GM21576 (cell line): ENCODE results near the gene CRYBA4.
"Not testable (repeated sequence)": the region's sequence is repeated elsewhere in the genome, so short reads cannot be mapped to it uniquely, and the experiment has no call there.

Experiments used
- ATAC-seq: cut with Tn5 transposase; IDR thresholded peaks from one replicate; pipeline ENCODE4 v1.9.1; 2021; ENCODE audit warnings: mild to moderate bottlenecking, moderate library complexity; ENCODE audit not compliant: unreplicated experiment

The CRYBA4 gene

GRCh38 chr22:26593763-26594162, 28.0 kb upstream of the CRYBA4 start:
- no peak for ATAC-seq

- ATAC-seq: no peak
Measured at GRCh38 chr22:26597026-26597425, 24.7 kb upstream of the CRYBA4 start.

GRCh38 chr22:26597480-26597879, 24.3 kb upstream of the CRYBA4 start:
- no peak for ATAC-seq

- no peak for ATAC-seq
Measured at GRCh38 chr22:26599505-26599904, 22.3 kb upstream of the CRYBA4 start.

GRCh38 chr22:26601726-26602125, 20.0 kb upstream of the CRYBA4 start:
- no peak for ATAC-seq

- no peak for ATAC-seq
Measured at GRCh38 chr22:26602127-26602526, 19.6 kb upstream of the CRYBA4 start.

- no peak for ATAC-seq
Measured at GRCh38 chr22:26604368-26604767, 17.4 kb upstream of the CRYBA4 start.

- ATAC-seq: no peak
Measured at GRCh38 chr22:26606611-26607010, 15.2 kb upstream of the CRYBA4 start.

- ATAC-seq: no peak
Measured at GRCh38 chr22:26608129-26608528, 13.6 kb upstream of the CRYBA4 start.

- ATAC-seq: no peak
Measured at GRCh38 chr22:26609287-26609686, 12.5 kb upstream of the CRYBA4 start.

GRCh38 chr22:26610072-26610958, 11.4 kb upstream of the CRYBA4 start:
- peak; percentile 80 for ATAC-seq

- ATAC-seq: no peak
Measured at GRCh38 chr22:26610996-26611395, 10.8 kb upstream of the CRYBA4 start.

- ATAC-seq: no peak
Measured at GRCh38 chr22:26612652-26613051, 9.1 kb upstream of the CRYBA4 start.

- ATAC-seq: not testable (repeated sequence)
Measured at GRCh38 chr22:26613753-26614152, 8.0 kb upstream of the CRYBA4 start.

- no peak for ATAC-seq
Measured at GRCh38 chr22:26614322-26614721, 7.4 kb upstream of the CRYBA4 start.

- ATAC-seq: no peak
Measured at GRCh38 chr22:26615149-26615548, 6.6 kb upstream of the CRYBA4 start.

- no peak for ATAC-seq
Measured at GRCh38 chr22:26615830-26616435, 5.8 kb upstream of the CRYBA4 start.

- ATAC-seq: no peak
Measured at GRCh38 chr22:26616650-26617049, 5.1 kb upstream of the CRYBA4 start.

- ATAC-seq: no peak
Measured at GRCh38 chr22:26617271-26618199, 4.2 kb upstream of the CRYBA4 start, which contains the start of gene CRYBB1. CRYBB1 (minus strand) TSS chr22:26618027; CDS start chr22:26616319, 1,708 bp downstream.

- ATAC-seq: no peak
Measured at GRCh38 chr22:26618455-26618854, 3.3 kb upstream of the CRYBA4 start.

GRCh38 chr22:26619510-26619909, 2.3 kb upstream of the CRYBA4 start:
- no peak for ATAC-seq
